ENCODE data around the gene NCKAP1. TPM values are rescaled to one million over a fixed set of nuclear protein-coding genes. Genes with fewer than 3 reads are reported as not detected.
A peak's percentile ranks its signal among the peaks of the same experiment; 100 is the strongest.

The NCKAP1 gene
- total and polyA plus RNA-seq, 4 experiments from 2014 or later: 0.24 to 6.3 (median 3.2) TPM

GRCh38 chr2:182907081-182907830, 131.0 kb downstream of the NCKAP1 start:
- DNase-seq: no peak
- intact Hi-C loops (cut with micrococcal nuclease): no loop called here
- no peaks in the 10 kb centered on the region for H3K4me1 ChIP-seq (ENCODE audit: insufficient read depth, low read length)
- CTCF ChIA-PET (ENCODE audit: partially characterized antibody): interaction anchor here (0.8 to 1.9 kb wide), 2 partner anchors 10 to 12 kb away, joined by 3 read pairs; no protein-coding TSS in a partner anchor
- H3K4me3 ChIP-seq (ENCODE audit: low read length in 2 of 2): no peak overlapping the region
- Mint-ChIP-seq H3K4me1 (peaks cover 0 to 2% (median under 1%) of the 10 kb centered on the region in 4 donors), H3K27ac (no peak overlapping the region), H3K36me3 (no peaks in the 10 kb centered on the region), H3K27me3 (no peaks in the 10 kb centered on the region), H3K4me3 (no peak overlapping the region), H3K9me3 (no peaks in the 10 kb centered on the region)
- H3K27ac ChIP-seq (ENCODE audit: low read depth, low read length): no peak overlapping the region
- no peaks in the 10 kb centered on the region for H3K27me3 ChIP-seq (ENCODE audit: insufficient read depth, low read length)
- POLR2A ChIA-PET (ENCODE audit: partially characterized antibody): no interaction called here
- H3K36me3 ChIP-seq (ENCODE audit: insufficient read depth, low read length): no peaks in the 10 kb centered on the region
- H3K9me3 ChIP-seq (ENCODE audit: control insufficient read depth in 1 of 2, low read length in 2 of 2): no peaks in the 10 kb centered on the region

DNA sequence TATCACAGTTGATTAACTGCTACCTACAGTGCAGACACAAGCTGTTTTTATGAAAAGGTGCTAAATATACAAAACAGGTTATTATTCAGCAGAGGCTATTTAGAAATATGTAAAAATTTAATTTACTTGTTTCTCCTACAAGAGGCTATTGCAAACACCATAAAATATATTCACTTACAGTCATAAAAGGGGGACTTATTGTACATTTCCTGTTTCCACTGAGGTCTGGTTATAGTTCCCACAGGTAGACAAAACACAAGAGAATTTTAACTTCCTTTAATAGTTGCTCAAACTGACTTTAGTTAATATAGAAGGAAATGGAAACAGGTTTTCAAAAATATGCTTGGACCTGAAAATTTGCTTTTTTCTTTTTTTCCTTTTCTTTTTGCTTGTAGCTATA, 131.8 kb downstream of the NCKAP1 start:
- DNase-seq: no peak
- Mint-ChIP-seq H3K27me3 (no peaks in the 10 kb centered on the region), H3K27ac (no peak overlapping the region), H3K36me3 (no peaks in the 10 kb centered on the region), H3K9me3 (no peaks in the 10 kb centered on the region), H3K4me3 (no peak overlapping the region), H3K4me1 (peaks cover 0 to 2% (median under 1%) of the 10 kb centered on the region in 4 donors)
- no peaks in the 10 kb centered on the region for H3K36me3 ChIP-seq (ENCODE audit: insufficient read depth, low read length)
- POLR2A ChIA-PET (ENCODE audit: partially characterized antibody): no interaction called here
- H3K27me3 ChIP-seq (ENCODE audit: insufficient read depth, low read length): no peaks in the 10 kb centered on the region
- H3K9me3 ChIP-seq (ENCODE audit: control insufficient read depth in 1 of 2, low read length in 2 of 2): no peaks in the 10 kb centered on the region
- no peak overlapping the region for H3K27ac ChIP-seq (ENCODE audit: low read depth, low read length)
- CTCF ChIA-PET (ENCODE audit: partially characterized antibody): interaction anchor here (0.8 to 1.9 kb wide), 2 partner anchors 11 to 12 kb away, joined by 3 read pairs; no protein-coding TSS in a partner anchor
- no peaks in the 10 kb centered on the region for H3K4me1 ChIP-seq (ENCODE audit: insufficient read depth, low read length)
- intact Hi-C loops (cut with micrococcal nuclease): no loop called here
- no peak overlapping the region for H3K4me3 ChIP-seq (ENCODE audit: low read length in 2 of 2)

DNA sequence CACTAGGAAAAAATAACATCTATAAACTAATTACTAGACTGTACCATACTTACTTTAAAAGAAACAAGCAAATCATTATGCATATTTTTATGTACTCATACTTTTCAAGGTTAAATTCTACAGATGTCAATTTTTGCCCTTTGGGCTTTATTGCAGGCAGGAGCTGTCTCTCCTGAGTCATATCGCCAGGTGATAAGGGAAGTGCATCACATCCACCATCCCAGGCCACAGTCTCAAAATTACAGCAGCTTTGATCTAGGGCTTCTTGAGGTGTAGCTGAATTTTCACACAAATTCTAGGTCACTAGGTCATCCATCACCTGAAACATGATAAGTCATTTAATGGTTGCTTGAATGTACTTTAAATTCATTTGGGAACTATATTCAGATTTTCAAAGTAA, 133.4 kb downstream of the NCKAP1 start:
- intact Hi-C loops (cut with micrococcal nuclease): no loop called here
- DNase-seq: no peak
- H3K4me3 Mint-ChIP-seq: no peak overlapping the region
- no peaks in the 10 kb centered on the region for H3K36me3 Mint-ChIP-seq
- no peaks in the 10 kb centered on the region for H3K9me3 Mint-ChIP-seq
- Histone ChIP-seq H3K36me3 (ENCODE audit: insufficient read depth, low read length) (no peaks in the 10 kb centered on the region), H3K9me3 (ENCODE audit: control insufficient read depth in 1 of 2, low read length in 2 of 2) (no peaks in the 10 kb centered on the region), H3K27me3 (ENCODE audit: insufficient read depth, low read length) (no peaks in the 10 kb centered on the region), H3K27ac (ENCODE audit: low read depth, low read length) (no peak overlapping the region), H3K4me1 (ENCODE audit: insufficient read depth, low read length) (no peaks in the 10 kb centered on the region), H3K4me3 (ENCODE audit: low read length in 2 of 2) (no peak overlapping the region)
- H3K27me3 Mint-ChIP-seq: no peaks in the 10 kb centered on the region
- H3K4me1 Mint-ChIP-seq: peaks cover 0 to 2% (median under 1%) of the 10 kb centered on the region in 4 donors
- CTCF ChIA-PET (ENCODE audit: partially characterized antibody): no interaction called here
- POLR2A ChIA-PET (ENCODE audit: partially characterized antibody): no interaction called here
- H3K27ac Mint-ChIP-seq: no peak overlapping the region

GRCh38 chr2:182903566-182903965, 134.7 kb downstream of the NCKAP1 start:
- no peak for DNase-seq
- Mint-ChIP-seq H3K9me3 (peaks cover 0 to 2% (median 0%) of the 10 kb centered on the region in 8 donors), H3K27ac (no peak overlapping the region), H3K36me3 (no peaks in the 10 kb centered on the region), H3K4me3 (no peak overlapping the region), H3K27me3 (no peaks in the 10 kb centered on the region), H3K4me1 (peaks cover 1 to 8% (median 5%) of the 10 kb centered on the region in 4 donors)
- no peak overlapping the region for H3K4me3 ChIP-seq (ENCODE audit: low read length in 2 of 2)
- intact Hi-C loops (cut with micrococcal nuclease): no loop called here
- no peaks in the 10 kb centered on the region for H3K27me3 ChIP-seq (ENCODE audit: insufficient read depth, low read length)
- no peaks in the 10 kb centered on the region for H3K36me3 ChIP-seq (ENCODE audit: insufficient read depth, low read length)
- H3K9me3 ChIP-seq (ENCODE audit: control insufficient read depth in 1 of 2, low read length in 2 of 2): no peaks in the 10 kb centered on the region
- H3K4me1 ChIP-seq (ENCODE audit: insufficient read depth, low read length): no peaks in the 10 kb centered on the region
- H3K27ac ChIP-seq (ENCODE audit: low read depth, low read length): no peak overlapping the region
- CTCF ChIA-PET (ENCODE audit: partially characterized antibody): no interaction called here
- POLR2A ChIA-PET (ENCODE audit: partially characterized antibody): no interaction called here

DNA sequence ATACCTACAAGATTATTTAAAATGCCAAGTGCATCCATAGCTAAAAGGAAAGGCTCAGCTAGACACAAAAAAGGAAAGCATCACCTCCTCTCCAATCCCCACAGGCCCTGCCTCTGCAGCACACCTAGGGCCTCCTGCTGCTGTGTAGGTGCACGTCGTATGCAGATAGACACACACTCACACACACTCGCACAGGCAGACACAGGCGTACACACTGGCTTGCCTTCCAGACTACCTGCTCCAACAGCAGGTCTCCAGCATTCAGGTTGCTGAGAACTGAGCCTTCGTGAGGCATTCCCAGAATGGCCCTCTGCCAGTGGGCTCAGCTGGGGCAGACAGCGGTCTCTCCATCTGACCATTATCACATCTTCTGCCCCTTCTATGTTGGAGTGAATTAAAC, 136.5 kb downstream of the NCKAP1 start:
- H3K4me1 Mint-ChIP-seq: peaks cover 1 to 8% (median 4%) of the 10 kb centered on the region in 4 donors
- Histone ChIP-seq H3K9me3 (ENCODE audit: control insufficient read depth in 1 of 2, low read length in 2 of 2) (no peaks in the 10 kb centered on the region), H3K4me1 (ENCODE audit: insufficient read depth, low read length) (no peaks in the 10 kb centered on the region), H3K36me3 (ENCODE audit: insufficient read depth, low read length) (no peaks in the 10 kb centered on the region), H3K27ac (ENCODE audit: low read depth, low read length) (no peak overlapping the region), H3K27me3 (ENCODE audit: insufficient read depth, low read length) (no peaks in the 10 kb centered on the region), H3K4me3 (ENCODE audit: low read length in 2 of 2) (no peak overlapping the region)
- no peak for DNase-seq
- intact Hi-C loops (cut with micrococcal nuclease): no loop called here
- H3K27ac Mint-ChIP-seq: no peak overlapping the region
- H3K27me3 Mint-ChIP-seq: peaks cover 0 to 3% of the 10 kb centered on the region in 2 donors
- H3K4me3 Mint-ChIP-seq: no peak overlapping the region
- H3K9me3 Mint-ChIP-seq: peaks cover 0 to 2% (median 0%) of the 10 kb centered on the region in 8 donors
- no peaks in the 10 kb centered on the region for H3K36me3 Mint-ChIP-seq
- POLR2A ChIA-PET (ENCODE audit: partially characterized antibody): no interaction called here
- CTCF ChIA-PET (ENCODE audit: partially characterized antibody): no interaction called here

- H3K4me3 ChIP-seq (ENCODE audit: low read length in 2 of 2): no peak overlapping the region
- no peaks in the 10 kb centered on the region for H3K27me3 ChIP-seq (ENCODE audit: insufficient read depth, low read length)
- peaks cover 0 to 2% (median 0%) of the 10 kb centered on the region in 8 donors for H3K9me3 Mint-ChIP-seq
- ChIA-PET CTCF (ENCODE audit: partially characterized antibody) (interaction anchor here (0.9 kb wide), 1 partner anchor 7 kb away, joined by 3 read pairs; no protein-coding TSS in a partner anchor), POLR2A (ENCODE audit: partially characterized antibody) (no interaction called here)
- no peaks in the 10 kb centered on the region for H3K9me3 ChIP-seq (ENCODE audit: control insufficient read depth in 1 of 2, low read length in 2 of 2)
- no peak overlapping the region for H3K4me3 Mint-ChIP-seq
- H3K36me3 ChIP-seq (ENCODE audit: insufficient read depth, low read length): no peaks in the 10 kb centered on the region
- peaks cover 0 to 3% of the 10 kb centered on the region in 2 donors for H3K27me3 Mint-ChIP-seq
- peaks cover 0 to 8% (median 4%) of the 10 kb centered on the region in 4 donors for H3K4me1 Mint-ChIP-seq
- no peak overlapping the region for H3K27ac ChIP-seq (ENCODE audit: low read depth, low read length)
- no peaks in the 10 kb centered on the region for H3K36me3 Mint-ChIP-seq
- no peak for DNase-seq
- intact Hi-C loops (cut with micrococcal nuclease): no loop called here
- H3K4me1 ChIP-seq (ENCODE audit: insufficient read depth, low read length): no peaks in the 10 kb centered on the region
- peak overlapping the region in 1 of 7 donors; percentile 58 for H3K27ac Mint-ChIP-seq
Observed at GRCh38 chr2:182898718-182899117, 139.5 kb downstream of the NCKAP1 start.

GRCh38 chr2:182897137-182897536, 141.1 kb downstream of the NCKAP1 start:
- no peak for DNase-seq
- Mint-ChIP-seq H3K36me3 (no peaks in the 10 kb centered on the region), H3K27me3 (peaks cover 0 to 3% of the 10 kb centered on the region in 2 donors), H3K27ac (no peak overlapping the region), H3K4me3 (no peak overlapping the region), H3K4me1 (peaks cover 0 to 8% (median 4%) of the 10 kb centered on the region in 4 donors), H3K9me3 (peaks cover 0 to 2% (median 0%) of the 10 kb centered on the region in 8 donors)
- CTCF ChIA-PET (ENCODE audit: partially characterized antibody): no interaction called here
- Histone ChIP-seq H3K27me3 (ENCODE audit: insufficient read depth, low read length) (no peaks in the 10 kb centered on the region), H3K27ac (ENCODE audit: low read depth, low read length) (no peak overlapping the region), H3K9me3 (ENCODE audit: control insufficient read depth in 1 of 2, low read length in 2 of 2) (no peaks in the 10 kb centered on the region), H3K4me3 (ENCODE audit: low read length in 2 of 2) (no peak overlapping the region), H3K36me3 (ENCODE audit: insufficient read depth, low read length) (no peaks in the 10 kb centered on the region), H3K4me1 (ENCODE audit: insufficient read depth, low read length) (no peaks in the 10 kb centered on the region)
- POLR2A ChIA-PET (ENCODE audit: partially characterized antibody): no interaction called here
- intact Hi-C loops (cut with micrococcal nuclease): no loop called here
